ENCODE data around the gene NUP93.

- TF ChIP-seq CTCF (IDR thresholded peaks at IDR 0.05) (no peak), FOSL2 (IDR thresholded peaks at IDR 0.05; ENCODE audit: borderline replicate concordance, low read depth) (no peak), EP300 (IDR thresholded peaks at IDR 0.05; ENCODE audit: borderline replicate concordance in 1 of 2, low read depth in 1 of 2, low read length in 1 of 2) (no peak), YY1 (IDR thresholded peaks at IDR 0.05; ENCODE audit: low read depth) (no peak), RCOR1 (IDR thresholded peaks at IDR 0.05; ENCODE audit: low read length) (no peak), USF2 (IDR thresholded peaks at IDR 0.05; ENCODE audit: borderline replicate concordance, low read depth, low read length) (no peak)
Observed at GRCh38 chr16:56810954-56811353, 81.0 kb downstream of the NUP93 start.
